Germinal center (tissue), 1 donor: ENCODE data around the gene SMYD3.

Experiments
- DNase-seq: peaks from one replicate; pipeline ENCODE4 v3.0.0; 2012; ENCODE audit warnings: mixed read lengths, low spot score

Gene SMYD3

DNA sequence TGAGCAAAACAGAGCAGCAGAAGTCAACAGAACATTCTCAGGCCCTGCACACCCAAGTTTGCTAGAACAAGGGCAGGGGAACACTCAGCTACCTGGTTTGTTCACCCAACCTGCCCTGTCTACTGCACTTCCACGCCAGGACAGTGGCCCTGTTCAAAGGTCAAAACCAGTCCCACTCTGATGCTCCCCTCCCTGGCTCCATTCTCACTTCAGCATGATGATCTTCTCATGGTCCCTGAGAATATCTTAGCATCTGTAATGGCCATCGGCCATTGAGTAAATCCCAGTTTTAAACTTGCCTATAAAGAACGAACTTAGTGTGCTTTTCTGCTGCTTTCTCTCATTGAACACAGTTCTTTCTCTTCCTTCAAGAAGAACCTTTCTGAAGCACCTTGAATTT lies 293.6 kb downstream of the SMYD3 start:
- no peak for DNase-seq

- DNase-seq, result no peak
Observed at GRCh38 chr1:246213036-246213435, 294.0 kb downstream of the SMYD3 start.

DNA sequence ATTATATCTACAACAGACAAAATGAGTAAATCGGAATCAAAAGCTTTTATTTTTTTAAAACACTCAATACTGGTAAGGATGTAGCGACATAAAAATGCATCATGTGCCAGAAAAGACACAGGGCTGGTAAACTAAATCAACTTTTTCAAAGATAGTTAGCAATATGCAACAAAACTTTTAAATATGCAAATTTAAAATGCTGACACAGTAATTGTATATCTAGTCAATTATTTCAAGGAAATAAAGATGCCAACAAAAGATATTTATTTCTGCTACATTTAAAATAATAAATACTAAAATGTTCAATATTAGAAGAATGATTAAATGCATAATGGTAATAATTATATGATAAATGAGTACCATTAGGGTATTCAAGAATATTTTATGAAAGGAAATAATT lies 295.1 kb downstream of the SMYD3 start:
- DNase-seq, result no peak

DNA sequence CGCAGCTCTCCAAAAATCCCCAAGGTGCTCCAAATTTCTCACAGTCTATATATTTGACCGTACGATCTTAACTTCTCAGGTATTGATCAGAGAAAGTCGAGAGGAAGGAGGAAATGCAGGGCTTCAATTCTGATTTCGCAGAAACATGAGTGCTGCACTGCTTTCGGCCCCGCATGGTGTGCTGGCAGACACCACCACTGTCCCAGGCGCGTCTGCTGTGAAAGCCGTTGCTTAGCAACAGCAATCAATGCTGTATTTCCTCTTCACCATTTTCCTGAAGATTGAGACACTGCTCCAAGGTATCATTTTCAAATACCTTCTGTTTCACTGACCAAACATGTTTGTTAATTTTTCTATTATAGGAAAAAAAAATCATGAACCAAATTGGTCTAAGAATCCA lies 296.3 kb downstream of the SMYD3 start:
- no peak for DNase-seq

DNA sequence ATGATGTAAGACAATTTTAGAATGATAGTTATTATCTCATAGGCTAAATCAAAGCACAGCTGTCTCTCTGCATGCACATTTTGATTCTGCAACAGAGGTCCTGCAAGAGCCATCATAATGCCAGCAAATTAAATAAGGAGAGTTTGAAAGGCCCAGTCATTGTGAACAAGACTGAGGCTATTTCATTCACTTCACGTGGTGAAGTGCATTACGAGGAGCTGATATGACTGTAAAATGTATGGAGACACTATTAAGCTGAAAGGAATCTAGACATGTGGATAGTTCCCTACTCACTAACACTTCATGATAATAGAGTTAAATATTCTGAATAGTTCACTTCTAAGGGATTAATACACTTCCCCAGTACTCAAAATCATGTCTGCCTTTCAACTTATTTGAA lies 299.0 kb downstream of the SMYD3 start:
- no peak for DNase-seq

DNA sequence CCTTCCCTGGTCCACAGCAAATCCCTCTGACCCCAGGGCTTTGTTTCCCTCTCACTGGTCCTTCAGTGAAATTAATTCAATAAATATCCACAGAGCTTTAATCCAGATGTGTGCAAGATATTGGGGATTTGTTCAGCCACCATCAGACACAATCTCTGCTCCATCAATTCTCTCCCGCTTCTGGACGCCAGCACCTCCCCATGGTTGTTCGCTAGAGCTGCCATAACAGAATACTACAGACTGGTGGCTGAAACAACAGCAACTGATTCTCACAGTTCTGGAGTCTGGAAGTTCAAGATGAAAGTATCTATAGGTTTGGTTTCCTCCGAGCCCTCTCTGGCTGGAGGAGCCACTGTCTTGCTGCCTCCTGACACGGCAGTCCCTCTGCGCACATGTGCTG lies 303.9 kb downstream of the SMYD3 start:
- DNase-seq, result no peak

DNA sequence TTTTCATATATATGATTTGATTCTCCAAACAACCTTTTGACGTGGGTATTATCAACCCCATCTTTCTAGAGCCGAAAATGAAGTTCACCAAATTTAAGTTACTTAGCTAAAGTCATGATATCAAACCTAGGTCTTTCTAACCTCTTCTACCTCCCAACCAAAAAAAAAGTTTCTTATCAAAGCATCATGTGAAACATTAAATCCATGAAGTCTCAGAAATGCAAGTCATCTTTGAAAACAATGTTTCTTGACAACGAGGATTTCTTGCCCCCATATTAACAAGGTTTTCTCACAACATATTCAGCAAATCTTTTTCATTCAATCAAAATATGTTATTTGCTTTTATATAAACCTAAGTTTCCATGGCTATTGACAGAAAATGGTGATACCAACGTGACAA lies 306.3 kb downstream of the SMYD3 start:
- DNase-seq, result no peak

- DNase-seq, result no peak
Observed at GRCh38 chr1:246200225-246200624, 306.9 kb downstream of the SMYD3 start.

DNA sequence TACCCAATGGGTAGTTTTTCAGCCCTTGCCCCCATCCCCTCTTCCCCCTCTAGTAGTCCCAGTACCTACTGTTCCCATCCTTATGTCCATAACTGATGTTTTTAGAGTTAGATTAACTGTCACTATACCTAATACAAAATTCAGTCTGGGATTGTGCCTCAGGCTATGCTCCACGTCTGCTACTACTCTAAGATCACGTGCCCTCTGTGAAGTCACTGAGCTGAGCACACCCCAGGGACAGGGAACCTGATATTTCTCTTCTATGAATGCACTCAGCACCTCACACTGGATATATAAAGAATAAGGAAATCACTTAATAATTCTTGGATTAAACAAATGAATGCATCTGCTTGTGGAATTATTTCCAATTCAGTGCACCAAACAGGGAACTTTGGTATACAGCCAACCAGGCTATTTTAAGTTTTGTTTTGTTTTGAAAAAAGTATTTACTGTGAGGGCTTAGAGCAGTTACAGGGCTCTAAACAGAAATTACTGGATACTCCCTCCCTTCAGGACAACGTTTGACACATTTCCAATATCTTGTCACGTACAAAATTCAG lies 307.9 kb downstream of the SMYD3 start:
- DNase-seq, result no peak

DNA sequence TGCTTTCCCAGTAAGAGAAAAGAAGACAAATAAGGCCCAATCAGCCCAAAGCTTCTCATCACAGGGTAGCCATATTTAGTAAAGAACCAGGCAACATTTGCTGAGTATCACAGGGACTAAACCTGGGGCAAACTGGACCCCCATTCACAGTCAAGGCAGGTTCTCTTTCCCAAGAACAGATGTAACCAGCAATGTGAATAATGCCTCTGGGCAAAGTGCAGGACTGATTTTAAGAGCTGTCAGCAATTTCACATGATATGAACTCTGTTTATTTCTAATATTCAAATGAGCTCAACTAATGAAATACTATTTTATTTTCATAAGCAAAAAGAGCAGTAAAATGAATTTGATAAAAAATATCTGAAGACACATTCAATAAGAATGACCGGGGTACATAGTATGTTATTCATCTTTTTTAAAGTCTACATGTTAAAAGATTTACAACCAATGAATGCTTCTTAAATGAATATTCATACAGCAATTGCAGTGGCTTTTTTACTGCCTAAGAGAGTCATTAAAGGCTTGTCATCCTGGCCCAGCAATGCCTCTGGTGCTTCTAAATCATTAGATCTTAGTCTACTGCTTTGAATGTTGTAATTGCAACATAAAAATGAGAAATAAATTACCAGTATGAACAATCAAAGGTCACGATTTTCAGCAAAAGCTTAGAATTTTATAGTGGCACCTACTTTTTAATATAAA lies 308.8 kb downstream of the SMYD3 start:
- DNase-seq, result no peak

DNA sequence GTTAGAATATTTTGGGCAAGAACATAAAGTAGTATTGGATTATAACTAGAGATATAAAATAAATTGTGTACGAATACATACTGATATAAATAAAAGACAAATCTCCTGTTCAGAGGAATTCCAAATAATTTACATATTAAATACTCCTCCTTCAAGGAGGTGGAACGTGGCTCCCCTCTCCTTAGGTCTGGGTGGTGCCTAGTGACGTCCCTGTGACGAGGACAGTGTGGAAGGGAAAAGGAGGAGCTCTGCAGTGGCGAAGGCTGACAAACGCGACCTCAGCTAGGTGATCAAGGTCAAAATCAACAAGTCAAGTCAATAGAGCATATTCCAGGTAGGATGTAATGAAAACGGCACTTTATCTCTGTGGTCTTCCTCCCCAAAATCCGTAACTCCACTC lies 310.0 kb downstream of the SMYD3 start:
- no peak for DNase-seq

DNA sequence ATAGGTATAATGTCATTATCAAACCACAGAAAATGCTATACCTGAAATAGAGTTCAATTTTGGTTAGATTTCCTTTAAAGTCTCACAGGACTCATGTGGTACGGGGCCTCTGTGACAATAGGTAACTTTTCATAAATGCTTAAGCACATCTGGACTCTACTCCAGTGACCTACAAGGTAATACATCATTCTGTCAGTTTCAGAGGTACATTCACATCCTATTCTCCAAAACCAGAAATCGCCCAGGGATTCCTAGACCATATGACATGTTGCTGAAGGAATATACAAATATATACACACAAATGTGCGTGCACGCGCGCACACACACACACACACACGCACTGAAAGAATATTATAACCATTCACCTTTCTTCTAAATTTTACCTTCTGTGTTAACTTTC lies 311.8 kb downstream of the SMYD3 start:
- no peak for DNase-seq

GRCh38 chr1:246193537-246193936 lies 313.5 kb downstream of the SMYD3 start:
- DNase-seq, result no peak

DNA sequence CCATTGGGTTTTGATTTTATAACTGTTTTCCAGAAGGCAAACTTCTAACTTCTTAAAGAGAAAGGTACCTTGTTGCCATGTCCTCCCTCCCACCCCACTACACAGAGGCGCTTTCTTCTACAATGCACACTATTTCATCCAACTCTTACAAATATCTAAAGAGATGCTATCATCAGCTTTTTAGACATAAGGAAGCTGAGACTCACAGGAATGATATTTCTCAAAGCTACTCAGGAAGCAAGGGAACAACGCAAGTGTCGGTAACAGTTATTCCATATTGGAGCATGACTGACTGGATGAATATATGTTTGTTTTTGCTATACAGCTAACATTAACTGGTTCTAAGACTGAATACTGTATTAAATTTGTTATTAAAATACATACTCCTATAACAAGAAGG lies 318.0 kb downstream of the SMYD3 start:
- no peak for DNase-seq

DNA sequence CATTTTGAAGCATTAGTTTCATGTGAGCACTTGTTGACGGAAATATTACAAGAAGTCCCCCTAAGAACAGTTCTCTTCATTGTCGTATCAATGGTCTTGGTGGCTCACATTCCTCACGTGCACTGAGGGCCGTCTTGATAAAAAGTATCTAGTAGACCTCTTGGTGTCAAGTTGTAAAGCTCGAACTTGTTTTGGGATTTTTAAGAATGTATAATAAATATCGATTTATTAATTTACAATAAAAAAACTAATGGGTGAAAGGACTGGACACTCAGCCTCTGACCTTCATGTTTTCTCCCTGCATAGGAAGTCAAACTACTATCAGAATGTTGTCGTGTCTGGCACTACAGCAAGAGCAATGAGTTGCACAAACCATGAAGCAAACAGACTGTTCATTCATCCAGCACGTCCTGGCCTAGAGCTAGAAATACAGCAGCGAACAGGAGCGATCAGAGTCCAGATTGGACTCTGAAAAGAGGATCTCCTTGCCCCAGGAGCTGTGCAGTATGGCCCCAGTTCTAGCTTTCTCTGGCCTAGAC lies 319.2 kb downstream of the SMYD3 start:
- no peak for DNase-seq

GRCh38 chr1:246184503-246184902 lies 322.6 kb downstream of the SMYD3 start:
- no peak for DNase-seq

DNA sequence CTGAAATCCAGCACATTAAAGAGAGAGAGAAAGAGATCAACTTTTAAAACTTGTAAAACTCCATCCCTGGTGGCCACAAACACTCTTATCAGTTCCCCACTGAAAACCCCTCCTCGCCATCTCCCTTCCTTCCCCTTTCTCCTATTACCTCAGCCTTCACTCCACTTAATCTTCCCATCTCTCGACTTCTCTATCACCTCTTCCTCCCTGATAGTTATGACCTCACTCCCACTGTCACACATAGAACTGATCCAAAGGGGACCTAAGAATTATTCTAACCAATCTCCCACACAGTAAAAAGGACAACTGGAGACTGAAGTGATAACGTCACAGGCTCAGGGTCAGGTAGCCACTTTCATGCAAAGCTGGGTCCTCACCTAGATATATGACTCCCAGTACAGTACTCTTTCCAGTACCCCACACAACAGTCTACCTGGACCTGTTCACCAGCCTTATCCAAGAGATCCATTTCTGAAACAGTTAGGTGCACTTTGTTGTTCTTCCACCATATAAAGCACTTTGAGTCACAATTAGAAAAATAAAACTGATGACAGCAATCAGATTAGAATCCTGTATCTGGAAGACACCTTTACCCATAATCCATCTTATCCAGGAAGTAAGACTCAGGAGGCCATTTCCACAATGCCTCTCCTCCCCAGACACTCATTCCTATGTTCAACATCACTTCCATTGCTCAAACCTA lies 324.8 kb downstream of the SMYD3 start:
- no peak for DNase-seq

DNA sequence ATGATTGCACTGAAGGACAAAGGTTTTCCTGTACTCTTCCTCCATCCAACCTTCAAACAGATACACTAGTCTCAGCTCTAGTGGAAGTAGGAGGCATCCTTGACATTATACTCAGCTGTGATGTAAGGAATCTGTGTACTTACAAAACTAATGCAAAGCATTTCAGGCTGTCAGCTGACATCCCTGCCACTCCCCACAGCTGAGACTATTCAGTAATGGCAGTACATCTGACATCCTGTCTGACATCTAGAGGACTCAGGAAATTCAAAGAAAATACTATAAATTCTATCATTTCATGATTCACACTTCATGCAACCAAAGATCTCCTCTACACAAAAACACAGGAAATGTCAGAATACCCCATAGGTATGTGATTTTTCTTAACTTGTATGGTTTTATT lies 325.8 kb downstream of the SMYD3 start:
- no peak for DNase-seq

GRCh38 chr1:246179401-246179800 lies 327.7 kb downstream of the SMYD3 start:
- DNase-seq, result no peak

- DNase-seq, result no peak
Observed at GRCh38 chr1:246178717-246179311, 328.3 kb downstream of the SMYD3 start.

- no peak for DNase-seq
Observed at GRCh38 chr1:246176126-246177024, 330.7 kb downstream of the SMYD3 start.
